H1 (cell line): Measurements from ENCODE around the gene BCL2L11. TPM values are rescaled to one million over a fixed set of nuclear protein-coding genes. Genes with fewer than 3 reads are reported as not detected.

Source experiments
- CREB1 ChIP-seq: IDR thresholded peaks from 2 replicates; pipeline ENCODE4 v1.6.1; 2012; ENCODE audit warnings: inconsistent platforms
- FOSL1 ChIP-seq: IDR thresholded peaks from 2 replicates; pipeline ENCODE4 v1.6.1; 2011; ENCODE audit warnings: mild to moderate bottlenecking, low read depth, low read length, moderate library complexity; ENCODE audit not compliant: insufficient read depth
- POU5F1 ChIP-seq: IDR thresholded peaks from 2 replicates; pipeline ENCODE4 v1.6.1; 2011; ENCODE audit warnings: low read depth, mild to moderate bottlenecking, low read length, moderate library complexity
- SRF ChIP-seq: IDR thresholded peaks from 2 replicates; pipeline ENCODE4 v1.6.1; 2011; ENCODE audit warnings: mild to moderate bottlenecking, low read depth, low read length, moderate library complexity
- polyA plus RNA-seq, 7 experiments: library from polyadenylated mRNA; depleted of rRNA in 3 of 7; stranded (reverse) in 5 of 7; unstranded in 2 of 7; fragments of >200 nt in 5 of 7; fragments of 200-250 nt in 2 of 7; gene quantifications; 1 replicate in 5 of 7; 2 replicates in 1 of 7; 4 replicates in 1 of 7; pipeline versions ENCODE4 v1.2.1 to v1.2.3, GENCODE V29; 2011 to 2013; ENCODE audit warnings: missing spikeins in 2 of 7, mixed read lengths in 2 of 7
- total RNA-seq: library from RNA; stranded (reverse); fragmentation: NEBNext Ultra II Directional; extraction: Animal tissue kit (Norgen Biotek cat#: 25700); gene quantifications from 2 replicates; pipeline ENCODE4 v1.2.1, GENCODE V29; 2021

The BCL2L11 gene
- total and polyA plus RNA-seq, 2 of the 8 experiments (the other 6 are each of a cell fraction or from before 2014, with no cell fraction given) = 7.5 to 22.9 TPM

- TF ChIP-seq SRF = no peak
- TF ChIP-seq POU5F1 = no peak
- TF ChIP-seq FOSL1 = no peak
- no peak for TF ChIP-seq CREB1
- TF ChIP-seq, all 59 proteins: peak for 0
Measured at GRCh38 chr2:111157071-111157661, 36.5 kb downstream of the BCL2L11 start (continued).
